WTC11 (cell line): ENCODE measurements around the gene CAPN12. TPM values are rescaled to one million over a fixed set of nuclear protein-coding genes. Genes with fewer than 3 reads are reported as not detected.

Source experiments
- ATAC-seq: fragments of 200-7000 bp; cut with Tn5 transposase; 2 replicates; pipeline ENCODE4 v1.10.0; 2021; ENCODE audit warnings: mild to moderate bottlenecking, moderate library complexity
- CTCF ChIA-PET: fragments of 300-600 bp; sonication (Branson Sonifier 250); formaldehyde crosslinking; loops from one replicate; lab custom pipeline; 2021; ENCODE audit warnings: antibody characterized with exemption; lab: Charles Lee
- POLR2A ChIA-PET: fragments of 350-600 bp; sonication (Branson Sonifier 250); formaldehyde crosslinking; loops from one replicate; lab custom pipeline; 2021; ENCODE audit warnings: antibody characterized with exemption; lab: Charles Lee
- DNase-seq: peaks from one replicate; pipeline ENCODE4 v3.0.0; 2021; ENCODE audit warnings: low spot score
- H3K27ac Mint-ChIP-seq: 2 replicates; pipeline ENCODE4 v1.8.0; 2021; ENCODE audit warnings: mixed read lengths
- H3K27me3 Mint-ChIP-seq: 2 replicates; pipeline ENCODE4 v1.8.0; 2021; ENCODE audit warnings: low read depth, mild to moderate bottlenecking, moderate library complexity, mixed read lengths
- H3K36me3 Mint-ChIP-seq: 2 replicates; pipeline ENCODE4 v1.8.0; 2021; ENCODE audit warnings: mixed read lengths
- H3K4me1 Mint-ChIP-seq: 2 replicates; pipeline ENCODE4 v1.8.0; 2022; ENCODE audit warnings: mixed read lengths
- H3K4me3 Mint-ChIP-seq: 2 replicates; pipeline ENCODE4 v1.8.0; 2021; ENCODE audit warnings: mild to moderate bottlenecking, moderate library complexity, mixed read lengths
- H3K9me3 Mint-ChIP-seq: 2 replicates; pipeline ENCODE4 v1.8.0; 2021; ENCODE audit warnings: mixed read lengths
- CBFB ChIP-seq: sonication (generic); formaldehyde crosslinking; IDR thresholded peaks from 2 replicates; pipeline ENCODE4 v1.8.1; 2022; ENCODE audit warnings: mild to moderate bottlenecking, low read depth, missing genetic modification reagents
- CREB1 ChIP-seq: sonication (generic); formaldehyde crosslinking; IDR thresholded peaks from 2 replicates; pipeline ENCODE4 v1.8.0; 2023; ENCODE audit warnings: mild to moderate bottlenecking, missing genetic modification reagents
- ELF4 ChIP-seq: sonication (generic); formaldehyde crosslinking; IDR thresholded peaks from 2 replicates; pipeline ENCODE4 v1.8.1; 2022; ENCODE audit warnings: low read depth, mild to moderate bottlenecking, moderate library complexity, missing genetic modification reagents
- GRHL2 ChIP-seq: fragments of 250-450 bp; sonication (Bioruptor Pico); IDR thresholded peaks from 2 replicates; pipeline ENCODE4 v1.8.0; 2022; ENCODE audit warnings: mild to moderate bottlenecking, moderate library complexity; ENCODE audit not compliant: insufficient replicate concordance, severe bottlenecking
- GTF2I ChIP-seq: fragments of 250-450 bp; sonication (Bioruptor Pico); conservative IDR thresholded peaks from 2 replicates; pipeline ENCODE4 v1.4.0; 2021; ENCODE audit warnings: mild to moderate bottlenecking
- MXD4 ChIP-seq: fragments of 250-450 bp; sonication (Bioruptor Pico); IDR thresholded peaks from 2 replicates; pipeline ENCODE4 v1.8.0; 2021; ENCODE audit warnings: mild to moderate bottlenecking, moderate library complexity, borderline replicate concordance
- NFE2L1 ChIP-seq: sonication (generic); formaldehyde crosslinking; IDR thresholded peaks from 2 replicates; pipeline ENCODE4 v1.8.1; 2023; ENCODE audit warnings: missing genetic modification reagents
- NR3C1 ChIP-seq: sonication (generic); formaldehyde crosslinking; conservative IDR thresholded peaks from 2 replicates; pipeline ENCODE4 v1.8.1; 2023; ENCODE audit warnings: low read depth, mild to moderate bottlenecking, missing genetic modification reagents
- OVOL2 ChIP-seq: fragments of 250-450 bp; sonication (Bioruptor Pico); IDR thresholded peaks from 2 replicates; pipeline ENCODE4 v1.9.0; 2021; ENCODE audit warnings: mild to moderate bottlenecking, borderline replicate concordance
- RELA ChIP-seq: sonication (generic); formaldehyde crosslinking; IDR thresholded peaks from 2 replicates; pipeline ENCODE4 v1.8.1; 2022; ENCODE audit warnings: missing genetic modification reagents, mild to moderate bottlenecking, borderline replicate concordance
- RORB ChIP-seq: fragments of 250-450 bp; sonication (Bioruptor Pico); IDR thresholded peaks from 2 replicates; pipeline ENCODE4 v1.9.0; 2021; ENCODE audit warnings: mild to moderate bottlenecking
- SMAD3 ChIP-seq: sonication (generic); formaldehyde crosslinking; IDR thresholded peaks from 2 replicates; pipeline ENCODE4 v1.8.0; 2022; ENCODE audit warnings: missing genetic modification reagents, mild to moderate bottlenecking, borderline replicate concordance
- TEAD1 ChIP-seq: sonication (generic); formaldehyde crosslinking; IDR thresholded peaks from 2 replicates; pipeline ENCODE4 v1.8.0; 2022; ENCODE audit warnings: mild to moderate bottlenecking, missing genetic modification reagents
- ZNF121 ChIP-seq: sonication (generic); formaldehyde crosslinking; IDR thresholded peaks from 2 replicates; pipeline ENCODE4 v1.8.0; 2023; ENCODE audit warnings: missing genetic modification reagents
- ZNF138 ChIP-seq: sonication (generic); formaldehyde crosslinking; conservative IDR thresholded peaks from 2 replicates; pipeline ENCODE4 v1.8.1; 2022; ENCODE audit warnings: mild to moderate bottlenecking, moderate library complexity, missing genetic modification reagents
- ZNF219 ChIP-seq: sonication (generic); formaldehyde crosslinking; IDR thresholded peaks from 2 replicates; pipeline ENCODE4 v1.8.0; 2023; ENCODE audit warnings: missing genetic modification reagents, mild to moderate bottlenecking, borderline replicate concordance
- ZNF263 ChIP-seq: sonication (generic); formaldehyde crosslinking; IDR thresholded peaks from 2 replicates; pipeline ENCODE4 v1.8.1; 2022; ENCODE audit warnings: low read depth, mild to moderate bottlenecking, moderate library complexity, missing genetic modification reagents
- ZNF423 ChIP-seq: fragments of 250-450 bp; sonication (Bioruptor Pico); IDR thresholded peaks from 2 replicates; pipeline ENCODE4 v2.1.2; 2022; ENCODE audit warnings: mild to moderate bottlenecking, moderate library complexity
- total RNA-seq: library from RNA; stranded (reverse); gene quantifications from 3 replicates; pipeline ENCODE4 v1.2.3, GENCODE V29; 2021
- TF ChIP-seq, protein P1 (sequence below): sonication (generic); formaldehyde crosslinking; IDR thresholded peaks from 2 replicates; pipeline ENCODE4 v1.8.0; 2023; ENCODE audit warnings: missing genetic modification reagents
- TF ChIP-seq, protein P2 (sequence below): fragments of 250-450 bp; sonication (Bioruptor Pico); IDR thresholded peaks from 2 replicates; pipeline ENCODE4 v1.9.0; 2021; ENCODE audit warnings: mild to moderate bottlenecking
- TF ChIP-seq, protein P3 (sequence below): sonication (generic); formaldehyde crosslinking; IDR thresholded peaks from 2 replicates; pipeline ENCODE4 v1.8.1; 2022; ENCODE audit warnings: low read depth, mild to moderate bottlenecking, moderate library complexity, missing genetic modification reagents, borderline replicate concordance
- TF ChIP-seq, protein P4 (sequence below): sonication (generic); formaldehyde crosslinking; IDR thresholded peaks from 2 replicates; pipeline ENCODE4 v1.8.0; 2022; ENCODE audit warnings: mild to moderate bottlenecking, missing genetic modification reagents
- TF ChIP-seq, protein P5 (sequence below): sonication (generic); formaldehyde crosslinking; IDR thresholded peaks from 2 replicates; pipeline ENCODE4 v1.8.0; 2022; ENCODE audit warnings: mild to moderate bottlenecking, missing genetic modification reagents
- TF ChIP-seq, protein P6 (sequence below): sonication (generic); formaldehyde crosslinking; IDR thresholded peaks from 2 replicates; pipeline ENCODE4 v1.8.1; 2023; ENCODE audit warnings: mild to moderate bottlenecking, missing genetic modification reagents, moderate library complexity

The CAPN12 gene
- total RNA-seq, 1 experiment from 2014 or later, result 9.6 TPM

DNA sequence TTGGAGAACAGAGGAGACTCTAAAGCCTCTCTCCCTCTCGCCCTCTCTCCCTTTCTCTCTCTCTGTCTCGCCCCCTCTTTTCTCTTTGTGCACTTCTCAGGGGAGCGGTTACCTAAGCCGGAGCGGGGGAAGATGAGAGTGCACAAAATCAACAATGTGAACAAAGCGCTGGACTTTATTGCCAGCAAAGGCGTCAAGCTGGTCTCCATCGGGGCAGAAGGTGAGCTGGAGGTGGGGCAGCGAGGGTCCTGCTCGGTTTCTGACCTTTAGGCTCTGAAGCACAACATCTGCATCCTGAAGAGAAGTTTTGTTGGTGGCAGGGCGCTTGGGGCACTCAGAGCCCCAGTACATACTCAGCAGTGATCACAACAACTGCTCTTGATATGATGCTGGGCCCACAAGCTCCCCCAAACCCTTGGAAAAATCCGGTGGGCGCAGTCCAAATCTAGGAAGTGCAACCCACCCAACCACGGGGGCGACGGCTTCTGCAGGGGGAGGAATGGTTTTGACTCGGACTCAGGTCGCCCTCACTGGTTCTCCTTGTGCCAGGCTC lies 43.3 kb downstream of the CAPN12 start (continued):
- TF ChIP-seq, protein P1, sequence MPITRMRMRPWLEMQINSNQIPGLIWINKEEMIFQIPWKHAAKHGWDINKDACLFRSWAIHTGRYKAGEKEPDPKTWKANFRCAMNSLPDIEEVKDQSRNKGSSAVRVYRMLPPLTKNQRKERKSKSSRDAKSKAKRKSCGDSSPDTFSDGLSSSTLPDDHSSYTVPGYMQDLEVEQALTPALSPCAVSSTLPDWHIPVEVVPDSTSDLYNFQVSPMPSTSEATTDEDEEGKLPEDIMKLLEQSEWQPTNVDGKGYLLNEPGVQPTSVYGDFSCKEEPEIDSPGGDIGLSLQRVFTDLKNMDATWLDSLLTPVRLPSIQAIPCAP (CRISPR knock-in tag), result no peak
- TF ChIP-seq, all 79 proteins: peak for 0

DNA sequence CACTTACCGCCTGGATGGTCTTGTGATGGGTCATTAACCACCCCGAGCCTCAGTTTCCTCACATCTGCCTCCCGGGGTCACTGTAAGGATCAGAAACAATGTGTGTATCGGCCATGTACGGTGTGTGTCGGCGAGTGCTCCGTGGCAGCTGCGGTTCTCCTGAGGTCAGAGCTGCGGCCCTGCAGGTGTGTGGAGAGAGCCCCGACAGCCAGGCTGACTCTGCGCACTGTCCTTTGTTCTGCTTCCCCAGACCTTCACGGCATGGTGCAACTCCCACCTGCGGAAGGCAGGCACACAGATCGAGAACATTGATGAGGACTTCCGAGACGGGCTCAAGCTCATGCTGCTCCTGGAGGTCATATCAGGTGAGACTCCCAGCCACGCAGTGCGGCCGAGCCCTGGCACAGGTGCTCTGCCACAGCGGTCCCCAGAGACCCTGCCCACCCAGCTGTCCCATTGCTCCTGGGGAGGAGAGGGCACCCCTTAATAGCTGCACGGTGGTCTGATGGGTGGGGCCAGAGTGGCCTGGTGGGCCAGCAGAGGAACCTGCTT lies 43.8 kb downstream of the CAPN12 start:
- DNase-seq (no peak), ATAC-seq (no peak)
- Mint-ChIP-seq H3K27me3 (no peaks in the 10 kb centered on the region), H3K27ac (peak overlapping the region; percentile 80), H3K36me3 (peaks cover 38% of the 10 kb centered on the region), H3K9me3 (no peaks in the 10 kb centered on the region)
- CTCF ChIA-PET, result interaction anchor here (0.6 to 2.2 kb wide), 4 partner anchors 18 to 66 kb away, joined by 3 to 10 read pairs (median 4); partner anchors contain the start of gene ACTN4
- no peak for TF ChIP-seq ZNF263 (CRISPR knock-in tag)
- TF ChIP-seq ELF4 (CRISPR knock-in tag), result no peak
- no peak for TF ChIP-seq CBFB (CRISPR knock-in tag)
- no peak for TF ChIP-seq RORB (CRISPR knock-in tag)
- TF ChIP-seq GRHL2 (CRISPR knock-in tag), result no peak
- TF ChIP-seq, protein P2, sequence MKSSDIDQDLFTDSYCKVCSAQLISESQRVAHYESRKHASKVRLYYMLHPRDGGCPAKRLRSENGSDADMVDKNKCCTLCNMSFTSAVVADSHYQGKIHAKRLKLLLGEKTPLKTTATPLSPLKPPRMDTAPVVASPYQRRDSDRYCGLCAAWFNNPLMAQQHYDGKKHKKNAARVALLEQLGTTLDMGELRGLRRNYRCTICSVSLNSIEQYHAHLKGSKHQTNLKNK (CRISPR knock-in tag), result no peak
- no peak for TF ChIP-seq OVOL2
- TF ChIP-seq MXD4 (CRISPR knock-in tag), result no peak
- TF ChIP-seq ZNF121, result no peak
- no peak for TF ChIP-seq SMAD3 (CRISPR knock-in tag)
- no peak for TF ChIP-seq NFE2L1 (CRISPR knock-in tag)
- TF ChIP-seq ZNF138 (CRISPR knock-in tag), result no peak
- TF ChIP-seq TEAD1, result no peak
- TF ChIP-seq, protein P3, sequence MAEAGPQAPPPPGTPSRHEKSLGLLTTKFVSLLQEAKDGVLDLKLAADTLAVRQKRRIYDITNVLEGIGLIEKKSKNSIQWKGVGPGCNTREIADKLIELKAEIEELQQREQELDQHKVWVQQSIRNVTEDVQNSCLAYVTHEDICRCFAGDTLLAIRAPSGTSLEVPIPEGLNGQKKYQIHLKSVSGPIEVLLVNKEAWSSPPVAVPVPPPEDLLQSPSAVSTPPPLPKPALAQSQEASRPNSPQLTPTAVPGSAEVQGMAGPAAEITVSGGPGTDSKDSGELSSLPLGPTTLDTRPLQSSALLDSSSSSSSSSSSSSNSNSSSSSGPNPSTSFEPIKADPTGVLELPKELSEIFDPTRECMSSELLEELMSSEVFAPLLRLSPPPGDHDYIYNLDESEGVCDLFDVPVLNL (CRISPR knock-in tag), result no peak
- no peak for TF ChIP-seq ZNF219 (CRISPR knock-in tag)
- no peak for TF ChIP-seq RELA
- TF ChIP-seq NR3C1 (CRISPR knock-in tag), result no peak
- TF ChIP-seq, all 79 proteins: peak for 0
- no peak overlapping the region for H3K4me3 Mint-ChIP-seq
- peaks cover 33% of the 10 kb centered on the region for H3K4me1 Mint-ChIP-seq
- POLR2A ChIA-PET, result interaction anchor here (1.3 kb wide), 1 partner anchor 53 kb away, joined by 3 read pairs; the partner anchor contains the start of gene ACTN4

DNA sequence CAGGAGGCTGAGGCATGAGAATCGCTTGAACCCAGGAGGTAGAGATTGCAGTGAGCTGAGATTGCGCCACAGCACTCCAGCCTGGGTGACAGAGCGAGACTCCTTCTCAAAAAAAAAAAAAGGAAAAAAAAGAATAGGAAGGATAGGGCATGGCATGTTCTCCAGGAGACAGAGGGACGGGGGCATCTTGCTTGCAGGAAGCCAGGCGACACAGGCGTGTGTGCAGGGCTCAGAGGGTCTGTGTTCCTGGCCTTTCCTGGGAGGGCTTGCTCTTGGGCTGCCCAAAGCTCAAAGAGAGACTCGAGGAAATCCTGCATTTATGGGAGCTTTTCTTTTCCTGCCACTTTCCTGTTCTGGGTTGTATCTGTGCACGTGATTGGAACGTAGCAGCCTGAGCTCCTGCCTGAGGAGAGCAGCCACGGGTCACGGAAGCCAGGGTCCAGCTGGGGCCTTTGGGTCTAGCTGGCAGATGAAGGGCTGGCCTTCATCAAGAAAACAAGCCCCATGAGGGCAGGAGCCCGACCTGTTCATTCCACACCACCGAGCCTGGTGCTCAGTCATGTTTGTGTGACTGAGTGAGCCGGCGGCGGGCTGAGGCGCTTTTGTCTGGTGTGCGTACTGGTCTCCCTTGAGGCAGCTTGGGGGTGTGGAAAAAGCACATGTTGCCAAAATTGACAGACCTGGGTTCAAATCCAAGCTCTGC lies 44.5 kb downstream of the CAPN12 start:
- Mint-ChIP-seq H3K36me3 (peaks cover 35% of the 10 kb centered on the region), H3K9me3 (no peaks in the 10 kb centered on the region), H3K27ac (peak overlapping the region; percentile 80), H3K4me3 (no peak overlapping the region), H3K4me1 (peaks cover 39% of the 10 kb centered on the region), H3K27me3 (no peaks in the 10 kb centered on the region)
- ChIA-PET POLR2A (interaction anchor here (0.6 to 1.5 kb wide), 3 partner anchors 12 to 65 kb away, joined by 3 read pairs; partner anchors contain the start of gene ACTN4), CTCF (interaction anchor here (0.6 to 2.2 kb wide), 5 partner anchors 10 to 65 kb away, joined by 3 to 10 read pairs (median 3); partner anchors contain the start of gene ACTN4)
- DNase-seq (no peak), ATAC-seq (no peak)
- TF ChIP-seq, protein P3 (CRISPR knock-in tag), result no peak
- TF ChIP-seq CREB1 (CRISPR knock-in tag), result no peak
- no peak for TF ChIP-seq ZNF423 (CRISPR knock-in tag)
- TF ChIP-seq NR3C1 (CRISPR knock-in tag), result no peak
- TF ChIP-seq, protein P4, sequence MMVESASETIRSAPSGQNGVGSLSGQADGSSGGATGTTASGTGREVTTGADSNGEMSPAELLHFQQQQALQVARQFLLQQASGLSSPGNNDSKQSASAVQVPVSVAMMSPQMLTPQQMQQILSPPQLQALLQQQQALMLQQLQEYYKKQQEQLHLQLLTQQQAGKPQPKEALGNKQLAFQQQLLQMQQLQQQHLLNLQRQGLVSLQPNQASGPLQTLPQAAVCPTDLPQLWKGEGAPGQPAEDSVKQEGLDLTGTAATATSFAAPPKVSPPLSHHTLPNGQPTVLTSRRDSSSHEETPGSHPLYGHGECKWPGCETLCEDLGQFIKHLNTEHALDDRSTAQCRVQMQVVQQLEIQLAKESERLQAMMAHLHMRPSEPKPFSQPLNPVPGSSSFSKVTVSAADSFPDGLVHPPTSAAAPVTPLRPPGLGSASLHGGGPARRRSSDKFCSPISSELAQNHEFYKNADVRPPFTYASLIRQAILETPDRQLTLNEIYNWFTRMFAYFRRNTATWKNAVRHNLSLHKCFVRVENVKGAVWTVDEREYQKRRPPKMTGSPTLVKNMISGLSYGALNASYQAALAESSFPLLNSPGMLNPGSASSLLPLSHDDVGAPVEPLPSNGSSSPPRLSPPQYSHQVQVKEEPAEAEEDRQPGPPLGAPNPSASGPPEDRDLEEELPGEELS (CRISPR knock-in tag), result no peak
- TF ChIP-seq, protein P5, sequence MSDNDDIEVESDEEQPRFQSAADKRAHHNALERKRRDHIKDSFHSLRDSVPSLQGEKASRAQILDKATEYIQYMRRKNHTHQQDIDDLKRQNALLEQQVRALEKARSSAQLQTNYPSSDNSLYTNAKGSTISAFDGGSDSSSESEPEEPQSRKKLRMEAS (CRISPR knock-in tag), result no peak
- TF ChIP-seq, protein P6, sequence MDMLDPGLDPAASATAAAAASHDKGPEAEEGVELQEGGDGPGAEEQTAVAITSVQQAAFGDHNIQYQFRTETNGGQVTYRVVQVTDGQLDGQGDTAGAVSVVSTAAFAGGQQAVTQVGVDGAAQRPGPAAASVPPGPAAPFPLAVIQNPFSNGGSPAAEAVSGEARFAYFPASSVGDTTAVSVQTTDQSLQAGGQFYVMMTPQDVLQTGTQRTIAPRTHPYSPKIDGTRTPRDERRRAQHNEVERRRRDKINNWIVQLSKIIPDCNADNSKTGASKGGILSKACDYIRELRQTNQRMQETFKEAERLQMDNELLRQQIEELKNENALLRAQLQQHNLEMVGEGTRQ (CRISPR knock-in tag), result no peak
- no peak for TF ChIP-seq GTF2I (CRISPR knock-in tag)
